Neuronal stem cell (in vitro differentiated cells): ENCODE data around the gene GLI3.
A peak's percentile ranks its signal among the peaks of the same experiment; 100 is the strongest.

Experiments used
- DNase-seq: peaks from one replicate; pipeline ENCODE4 v3.0.0-alpha.2; 2013; ENCODE audit warnings: low spot score
- H2AFZ ChIP-seq: one replicate; pipeline ENCODE4 v1.6.1; 2013; ENCODE audit warnings: mild to moderate bottlenecking, low read length, inconsistent platforms
- H2AK5ac ChIP-seq: 2 replicates; pipeline ENCODE4 v1.6.1; 2013; ENCODE audit warnings: low read depth, mild to moderate bottlenecking, inconsistent platforms, low read length, moderate library complexity, mixed read lengths
- H2BK120ac ChIP-seq: 2 replicates; pipeline ENCODE4 v1.6.1; 2013; ENCODE audit warnings: low read depth, mild to moderate bottlenecking, inconsistent platforms, low read length, moderate library complexity, mixed read lengths
- H2BK12ac ChIP-seq: one replicate; pipeline ENCODE4 v1.6.1; 2013; ENCODE audit warnings: low read length, inconsistent platforms
- H2BK15ac ChIP-seq: 2 replicates; pipeline ENCODE4 v1.6.1; 2013; ENCODE audit warnings: mild to moderate bottlenecking, low read length, inconsistent platforms, mixed read lengths
- H2BK5ac ChIP-seq: one replicate; pipeline ENCODE4 v1.6.1; 2013; ENCODE audit warnings: inconsistent platforms, mild to moderate bottlenecking, low read length, moderate library complexity
- H3K14ac ChIP-seq: one replicate; pipeline ENCODE4 v1.6.1; 2013; ENCODE audit warnings: low read length, inconsistent platforms
- H3K18ac ChIP-seq: 2 replicates; pipeline ENCODE4 v1.6.1; 2013; ENCODE audit warnings: low read length, inconsistent platforms
- H3K23ac ChIP-seq: 2 replicates; pipeline ENCODE4 v1.6.1; 2013; ENCODE audit warnings: low read depth, mild to moderate bottlenecking, mixed read lengths, low read length, inconsistent platforms; ENCODE audit not compliant: poor library complexity
- H3K27ac ChIP-seq: replicated peaks from 3 replicates; pipeline ENCODE4 v1.5.1; 2013; ENCODE audit warnings: low read length, inconsistent platforms
- H3K27me3 ChIP-seq, 3 experiments: 2 replicates each; pipeline ENCODE4 v1.6.1; 2013; ENCODE audit warnings: low read length in 3 of 3, mild to moderate bottlenecking in 2 of 3, inconsistent platforms in 1 of 3, low read depth in 1 of 3, mixed read lengths in 1 of 3, moderate library complexity in 1 of 3; ENCODE audit not compliant: control insufficient read depth in 3 of 3, insufficient read depth in 3 of 3
- H3K36me3 ChIP-seq, 2 donors: replicated peaks in 1 of 2; 2 replicates each; pipeline ENCODE4 v1.6.1; 2013; ENCODE audit warnings: low read length in 2 of 2; ENCODE audit not compliant: control insufficient read depth in 2 of 2, insufficient read depth in 2 of 2
- H3K4ac ChIP-seq: 2 replicates; pipeline ENCODE4 v1.6.1; 2013; ENCODE audit warnings: inconsistent platforms, mild to moderate bottlenecking, low read length, moderate library complexity
- H3K4me1 ChIP-seq, 2 donors: 1 replicate in 1 of 2; 2 replicates in 1 of 2; pipeline ENCODE4 v1.6.1; 2013; ENCODE audit warnings: low read length in 2 of 2, low read depth in 1 of 2; ENCODE audit not compliant: control insufficient read depth in 2 of 2, insufficient read depth in 1 of 2
- H3K4me2 ChIP-seq: one replicate; pipeline ENCODE4 v1.6.1; 2013; ENCODE audit warnings: mild to moderate bottlenecking, low read length, inconsistent platforms; ENCODE audit not compliant: insufficient read depth, poor library complexity, severe bottlenecking
- H3K4me3 ChIP-seq, 2 donors: 2 replicates each; pipeline ENCODE4 v1.5.1; 2013; ENCODE audit warnings: low read length in 2 of 2, mild to moderate bottlenecking in 2 of 2, inconsistent platforms in 1 of 2, moderate library complexity in 1 of 2
- H3K79me1 ChIP-seq: one replicate; pipeline ENCODE4 v1.6.1; 2013; ENCODE audit warnings: low read depth, mild to moderate bottlenecking, inconsistent platforms, low read length, moderate library complexity
- H3K9ac ChIP-seq: one replicate; pipeline ENCODE4 v1.6.1; 2013; ENCODE audit warnings: mild to moderate bottlenecking, low read depth, low read length, inconsistent platforms; ENCODE audit not compliant: poor library complexity
- H3K9me3 ChIP-seq, 2 donors: replicated peaks in 1 of 2; 2 replicates each; pipeline versions ENCODE3 to v1.6.1; 2013; ENCODE audit warnings: low read length in 2 of 2, mild to moderate bottlenecking in 2 of 2, inconsistent platforms in 1 of 2, low read depth in 1 of 2, mixed read lengths in 1 of 2, moderate library complexity in 1 of 2; ENCODE audit not compliant: control insufficient read depth in 2 of 2, insufficient read depth in 1 of 2
- H4K8ac ChIP-seq: one replicate; pipeline ENCODE4 v1.6.1; 2013; ENCODE audit warnings: low read depth, mild to moderate bottlenecking, inconsistent platforms, low read length, moderate library complexity
- H4K91ac ChIP-seq: one replicate; pipeline ENCODE4 v1.6.1; 2013; ENCODE audit warnings: low read length, low read depth, mild to moderate bottlenecking, inconsistent platforms; ENCODE audit not compliant: poor library complexity
- WGBS, 2 donors: extraction: QIAGEN DNeasy Blood & Tissue Kit; methylation state at CpG; one replicate each; pipeline ENCODE4 v1.1.7; 2013; ENCODE audit warnings: missing lambda C conversion rate in 2 of 2, mixed read lengths in 1 of 2; ENCODE audit not compliant: insufficient read length in 2 of 2, insufficient replicate concordance in 1 of 2; ENCODE audit errors: extremely low coverage in 2 of 2; 5-methylcytosine and 5-hydroxymethylcytosine counted together

Gene GLI3

DNA sequence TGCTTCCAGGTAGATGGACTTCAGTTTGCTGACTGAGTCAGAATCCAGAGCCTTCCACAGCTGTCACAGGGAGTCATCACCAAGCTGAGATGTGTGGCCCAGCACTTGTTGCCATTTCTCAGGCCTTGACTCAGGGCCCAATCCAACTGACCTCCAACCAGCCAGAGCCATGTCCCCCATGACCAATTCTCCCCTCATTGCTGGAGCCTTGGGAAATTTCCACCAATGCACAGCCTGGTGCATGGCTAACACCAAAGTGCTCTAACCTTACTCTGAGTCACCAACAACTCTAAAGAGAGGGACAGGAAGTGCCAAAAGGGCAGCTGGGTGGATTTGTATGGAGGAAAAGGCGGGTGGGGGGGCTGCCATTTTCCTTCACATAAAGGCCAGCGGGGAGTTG lies 13.4 kb upstream of the GLI3 start:
- Histone ChIP-seq H2BK15ac (no peak overlapping the region), H4K8ac (no peak overlapping the region), H2AK5ac (peak overlapping the region; percentile 6), H3K4me1 (no peaks in the 10 kb centered on the region), H3K4me2 (no peak overlapping the region), H4K91ac (no peak overlapping the region), H2AFZ (no peak overlapping the region), H3K9me3 (peaks cover 8 to 21% of the 10 kb centered on the region in 2 donors), H2BK12ac (no peak overlapping the region), H3K27ac (no peak overlapping the region), H3K27me3 (no peaks in the 10 kb centered on the region), H3K4ac (no peak overlapping the region), H3K23ac (no peak overlapping the region), H3K4me3 (no peak overlapping the region), H3K36me3 (no peaks in the 10 kb centered on the region), H2BK120ac (no peak overlapping the region), H3K14ac (no peak overlapping the region), H2BK5ac (no peak overlapping the region), H3K79me1 (no peaks in the 10 kb centered on the region), H3K9ac (no peak overlapping the region), H3K18ac (no peak overlapping the region)
- no peak for DNase-seq
- WGBS, 2 donors, result no CpG with 5 or more reads among the region's 2 CpGs

DNA sequence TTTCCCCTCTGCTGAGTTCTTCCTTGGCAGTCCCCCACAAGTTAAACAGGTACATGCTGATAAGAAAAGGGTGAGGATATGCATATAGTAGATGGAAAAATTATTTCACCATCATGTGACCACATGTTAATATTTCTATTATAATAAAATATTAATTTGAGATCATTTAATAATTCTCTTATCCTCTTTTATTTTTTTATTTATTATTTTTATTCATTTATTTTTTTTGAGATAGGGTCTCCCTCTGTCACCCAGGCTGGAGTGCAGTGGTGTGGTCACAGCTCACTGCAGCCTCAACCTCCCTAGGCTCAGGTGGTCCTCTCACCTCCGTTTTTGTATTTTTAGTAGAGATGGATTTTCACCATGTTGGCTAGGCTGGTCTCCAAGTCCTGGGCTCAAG lies 11.6 kb upstream of the GLI3 start:
- no peak overlapping the region for H2BK5ac ChIP-seq
- no CpG with 5 or more reads among the region's 1 CpG for whole genome bisulfite sequencing, 2 donors

DNA sequence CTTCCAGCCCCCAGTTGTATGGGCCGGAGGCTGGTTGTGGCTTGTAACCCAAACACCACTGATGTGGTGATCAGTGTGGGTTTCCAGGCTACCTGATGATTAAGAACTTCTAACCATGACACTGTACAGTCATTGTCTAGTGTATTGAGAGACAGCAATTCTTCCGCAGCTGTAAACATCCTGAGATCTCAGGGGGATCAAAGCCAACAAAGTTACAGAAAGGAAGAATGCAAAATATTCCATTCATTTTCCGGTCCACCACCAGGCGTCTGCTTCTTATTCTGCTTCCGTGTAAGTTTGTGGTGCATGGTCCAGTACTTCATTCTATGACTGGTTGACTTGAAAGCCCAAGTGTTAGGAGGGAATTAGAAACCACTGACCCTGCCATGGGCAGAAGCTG lies 10.3 kb upstream of the GLI3 start:
- no peaks in the 10 kb centered on the region for H3K36me3 ChIP-seq
- no peak overlapping the region for H3K4me2 ChIP-seq
- H3K18ac ChIP-seq, result no peak overlapping the region
- no peak overlapping the region for H4K91ac ChIP-seq
- H4K8ac ChIP-seq, result no peak overlapping the region
- H2BK5ac ChIP-seq, result no peak overlapping the region
- H2BK15ac ChIP-seq, result no peak overlapping the region
- H3K23ac ChIP-seq, result no peak overlapping the region
- no peaks in the 10 kb centered on the region for H3K4me1 ChIP-seq
- H2BK120ac ChIP-seq, result no peak overlapping the region
- WGBS, 2 donors, result no CpG with 5 or more reads among the region's 5 CpGs
- no peak overlapping the region for H3K4me3 ChIP-seq
- H2AK5ac ChIP-seq, result no peak overlapping the region
- H3K4ac ChIP-seq, result no peak overlapping the region
- H3K14ac ChIP-seq, result no peak overlapping the region
- peaks cover 8 to 21% of the 10 kb centered on the region in 2 donors for H3K9me3 ChIP-seq
- DNase-seq, result no peak
- no peaks in the 10 kb centered on the region for H3K79me1 ChIP-seq
- no peaks in the 10 kb centered on the region for H3K27me3 ChIP-seq
- no peak overlapping the region for H3K27ac ChIP-seq
- no peak overlapping the region for H2BK12ac ChIP-seq
- H2AFZ ChIP-seq, result peak overlapping the region; percentile 33
- H3K9ac ChIP-seq, result no peak overlapping the region

More for the DNA sequence above, 11.6 kb upstream of the GLI3 start:
- H3K9ac ChIP-seq, result no peak overlapping the region
- no peak overlapping the region for H4K91ac ChIP-seq
- H3K23ac ChIP-seq, result no peak overlapping the region
- no peak overlapping the region for H2AK5ac ChIP-seq
- H3K27me3 ChIP-seq, result no peaks in the 10 kb centered on the region
- no peak overlapping the region for H2AFZ ChIP-seq
- H3K79me1 ChIP-seq, result no peaks in the 10 kb centered on the region
- no peak overlapping the region for H3K27ac ChIP-seq
- H4K8ac ChIP-seq, result no peak overlapping the region
- no peak overlapping the region for H2BK12ac ChIP-seq
- H3K18ac ChIP-seq, result no peak overlapping the region
- no peak overlapping the region for H3K4ac ChIP-seq
- H3K36me3 ChIP-seq, result no peaks in the 10 kb centered on the region
- no peak overlapping the region for H3K4me3 ChIP-seq
- H2BK120ac ChIP-seq, result no peak overlapping the region
- H2BK15ac ChIP-seq, result no peak overlapping the region
- no peak overlapping the region for H3K14ac ChIP-seq
- no peaks in the 10 kb centered on the region for H3K4me1 ChIP-seq
- H3K4me2 ChIP-seq, result no peak overlapping the region
- peaks cover 8 to 21% of the 10 kb centered on the region in 2 donors for H3K9me3 ChIP-seq
- DNase-seq, result no peak

DNA sequence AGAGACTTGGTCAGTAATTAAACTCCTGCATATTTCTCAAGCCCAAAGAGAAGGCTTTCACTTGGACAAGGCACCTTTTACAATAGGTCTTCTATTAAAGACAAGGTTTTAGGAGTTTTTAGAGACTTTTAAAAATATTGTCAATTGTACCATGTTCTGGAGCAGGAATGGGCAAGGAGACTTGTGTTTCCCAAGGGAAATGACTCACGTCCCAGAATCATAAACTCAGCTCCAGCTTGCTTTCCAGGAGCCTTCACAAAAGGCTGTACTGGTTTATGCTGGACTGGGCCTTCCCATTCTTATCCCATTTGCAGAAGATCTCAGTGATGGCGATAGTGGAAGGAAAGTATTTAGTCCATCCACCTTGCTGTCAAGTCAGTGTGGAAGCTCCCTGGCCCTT lies 7.8 kb upstream of the GLI3 start:
- peaks cover 2 to 7% of the 10 kb centered on the region in 2 donors for H3K4me1 ChIP-seq
- no peak overlapping the region for H3K4me3 ChIP-seq
- no peak overlapping the region for H3K27ac ChIP-seq
- no peak overlapping the region for H3K14ac ChIP-seq
- no peak overlapping the region for H2BK15ac ChIP-seq
- DNase-seq, result no peak
- no peak overlapping the region for H3K23ac ChIP-seq
- no peak overlapping the region for H2BK120ac ChIP-seq
- H3K9me3 ChIP-seq, result no peaks in the 10 kb centered on the region
- no peak overlapping the region for H3K18ac ChIP-seq
- no peak overlapping the region for H2BK12ac ChIP-seq
- no peak overlapping the region for H3K4me2 ChIP-seq
- no peak overlapping the region for H4K91ac ChIP-seq
- H3K79me1 ChIP-seq, result no peaks in the 10 kb centered on the region
- H2BK5ac ChIP-seq, result no peak overlapping the region
- no peak overlapping the region for H2AK5ac ChIP-seq
- H4K8ac ChIP-seq, result no peak overlapping the region
- H3K27me3 ChIP-seq, result no peaks in the 10 kb centered on the region
- WGBS, 2 donors, result no CpG with 5 or more reads among the region's 2 CpGs
- H3K4ac ChIP-seq, result no peak overlapping the region
- H3K9ac ChIP-seq, result no peak overlapping the region
- no peaks in the 10 kb centered on the region for H3K36me3 ChIP-seq
- H2AFZ ChIP-seq, result no peak overlapping the region
